ENCODE measurements around the gene MYMK. TPM values are rescaled to one million over a fixed set of nuclear protein-coding genes. Genes with fewer than 3 reads are reported as not detected.
A peak's percentile ranks its signal among the peaks of the same experiment; 100 is the strongest.

Gene MYMK
- total and polyA plus RNA-seq, 8 donors, result not detected

DNA sequence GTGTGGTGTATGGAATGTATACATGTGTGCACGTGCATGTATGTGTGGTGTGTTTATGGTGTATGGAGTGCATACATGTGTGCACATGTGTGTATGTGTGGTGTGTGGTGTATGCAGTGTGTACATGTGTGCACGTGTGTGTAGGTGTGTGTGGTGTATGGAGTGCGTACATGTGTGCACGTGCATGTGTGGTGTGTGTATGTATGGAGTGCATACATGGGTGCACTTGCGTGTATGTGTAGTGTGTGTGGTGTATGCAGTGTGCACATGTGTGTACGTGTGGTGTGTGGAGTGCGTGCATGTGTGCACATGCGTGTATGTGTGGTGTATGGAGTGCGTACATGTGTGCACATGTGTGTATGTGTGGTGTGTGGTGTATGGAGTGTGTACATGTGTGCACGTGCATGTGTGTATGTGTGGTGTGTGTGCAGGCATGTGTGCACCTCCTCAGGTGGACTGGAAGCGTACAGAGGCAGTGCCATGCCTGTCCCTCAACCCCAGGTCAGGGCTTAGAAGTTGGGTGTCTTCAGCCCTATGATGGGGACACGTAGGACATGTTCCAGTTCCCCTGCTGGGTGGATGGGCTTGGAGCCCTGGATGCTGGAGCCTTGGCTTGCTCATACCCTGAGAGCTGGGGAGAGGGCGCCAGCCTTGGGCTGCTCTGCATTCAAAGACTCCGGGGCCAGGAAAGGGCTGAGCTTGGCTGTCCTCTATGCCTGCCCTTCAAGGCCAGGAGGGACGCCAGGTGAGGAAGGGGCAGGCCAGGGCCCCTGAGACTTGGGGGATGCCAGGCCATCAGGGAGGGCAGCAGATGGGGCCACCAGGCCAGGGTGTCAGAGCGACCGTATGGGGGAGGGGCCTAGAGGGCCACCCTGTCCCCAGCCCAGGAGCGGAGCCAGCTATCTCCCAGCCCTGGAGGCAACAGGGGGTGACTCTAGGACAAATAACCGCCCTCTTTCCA lies 12.2 kb downstream of the MYMK start:
- no peak for DNase-seq
- 78 to 92% (median 85%) methylated on average over 15 to 19 of the region's 19 CpGs for WGBS, 5 donors
- H3K4me1 ChIP-seq, result peaks cover 13 to 32% (median 31%) of the 10 kb centered on the region in 4 donors
- no peaks in the 10 kb centered on the region for H3K9me3 ChIP-seq
- intact Hi-C loops (cut with DNase I; ENCODE audit: low total_unique reads), result no loop called here
- peaks cover 0 to 30% (median 0%) of the 10 kb centered on the region in 3 donors for H3K27me3 ChIP-seq
- TF ChIP-seq POLR2AphosphoS5 (IDR thresholded peaks at IDR 0.05) (no peak), EP300 (IDR thresholded peaks at IDR 0.05) (no peak), POLR2A (IDR thresholded peaks at IDR 0.05) (no peak), CTCF (IDR thresholded peaks at IDR 0.05) (no peak)
- H3K4me3 ChIP-seq, result no peak overlapping the region
- H3K27ac ChIP-seq, result no peak overlapping the region
- no peaks in the 10 kb centered on the region for H3K36me3 ChIP-seq

DNA sequence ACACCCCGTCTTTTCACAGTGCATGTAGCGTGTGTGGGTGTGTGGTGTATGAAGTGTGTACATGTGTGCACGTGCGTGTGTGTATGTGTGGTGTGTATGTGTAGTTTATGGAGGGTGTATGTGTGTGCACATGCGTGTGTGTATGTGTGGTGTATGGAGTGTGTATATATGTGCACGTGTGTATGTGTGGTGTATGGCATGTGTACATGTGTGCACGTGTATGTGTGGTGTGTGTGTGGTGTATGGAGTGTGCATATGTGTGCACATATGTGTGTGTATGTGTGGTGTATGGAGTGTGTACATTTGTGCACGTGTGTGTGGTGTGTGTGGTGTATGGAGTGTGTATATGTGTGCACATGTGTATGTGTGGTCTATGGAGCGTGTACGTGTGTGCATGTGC lies 13.2 kb downstream of the MYMK start:
- Histone ChIP-seq H3K4me1 (peaks cover 18 to 38% (median 36%) of the 10 kb centered on the region in 4 donors), H3K36me3 (no peaks in the 10 kb centered on the region), H3K4me3 (no peak overlapping the region), H3K27ac (no peak overlapping the region), H3K27me3 (peaks cover 0 to 40% (median 0%) of the 10 kb centered on the region in 3 donors), H3K9me3 (no peaks in the 10 kb centered on the region)
- no peak for DNase-seq
- intact Hi-C loops (cut with DNase I; ENCODE audit: low total_unique reads), result no loop called here
- TF ChIP-seq POLR2AphosphoS5 (IDR thresholded peaks at IDR 0.05), result no peak
- TF ChIP-seq CTCF (IDR thresholded peaks at IDR 0.05), result no peak
- no peak for TF ChIP-seq POLR2A (IDR thresholded peaks at IDR 0.05)
- TF ChIP-seq EP300 (IDR thresholded peaks at IDR 0.05), result no peak
- 79 to 89% (median 87%) methylated on average over 10 of the region's 10 CpGs for WGBS, 5 donors

DNA sequence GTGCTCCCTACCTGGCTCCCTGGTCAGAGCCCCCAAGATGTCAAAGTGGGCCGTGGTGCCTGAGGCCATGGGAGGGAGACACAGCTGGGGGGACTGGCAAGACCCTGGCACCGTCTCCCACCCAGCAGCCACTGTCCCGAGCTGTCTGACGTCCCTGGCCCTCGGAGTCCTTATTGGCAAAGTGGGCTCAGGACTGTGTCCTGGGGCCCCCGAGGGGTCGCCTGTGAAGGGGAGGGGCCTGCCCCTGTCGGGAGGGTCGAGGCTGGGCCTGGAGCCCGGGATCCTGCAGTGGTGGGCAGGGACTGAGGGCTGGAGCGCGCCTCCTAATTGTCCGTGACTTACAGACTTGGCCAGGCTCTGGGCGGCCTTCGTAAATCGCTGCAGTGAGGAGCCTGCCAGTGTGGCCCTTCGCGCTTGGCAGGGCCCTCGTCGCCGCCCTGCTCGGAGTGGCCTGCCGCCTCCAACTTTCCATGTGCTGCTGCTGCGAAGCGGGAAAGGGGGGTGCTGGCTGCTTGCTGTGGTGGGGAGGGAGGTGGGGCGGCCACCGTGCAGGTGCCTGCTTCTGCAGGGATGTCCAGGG lies 13.7 kb downstream of the MYMK start:
- DNase-seq, result no peak
- Histone ChIP-seq H3K4me3 (no peak overlapping the region), H3K27ac (no peak overlapping the region), H3K4me1 (peaks cover 22 to 44% (median 42%) of the 10 kb centered on the region in 4 donors), H3K27me3 (peaks cover 0 to 40% (median 0%) of the 10 kb centered on the region in 3 donors), H3K9me3 (no peaks in the 10 kb centered on the region), H3K36me3 (no peaks in the 10 kb centered on the region)
- intact Hi-C loops (cut with DNase I; ENCODE audit: low total_unique reads), result no loop called here
- TF ChIP-seq POLR2AphosphoS5 (IDR thresholded peaks at IDR 0.05) (no peak), EP300 (IDR thresholded peaks at IDR 0.05) (no peak), CTCF (IDR thresholded peaks at IDR 0.05) (no peak), POLR2A (IDR thresholded peaks at IDR 0.05) (no peak)
- 87 to 91% (median 89%) methylated on average over 24 to 27 of the region's 27 CpGs for WGBS, 5 donors

DNA sequence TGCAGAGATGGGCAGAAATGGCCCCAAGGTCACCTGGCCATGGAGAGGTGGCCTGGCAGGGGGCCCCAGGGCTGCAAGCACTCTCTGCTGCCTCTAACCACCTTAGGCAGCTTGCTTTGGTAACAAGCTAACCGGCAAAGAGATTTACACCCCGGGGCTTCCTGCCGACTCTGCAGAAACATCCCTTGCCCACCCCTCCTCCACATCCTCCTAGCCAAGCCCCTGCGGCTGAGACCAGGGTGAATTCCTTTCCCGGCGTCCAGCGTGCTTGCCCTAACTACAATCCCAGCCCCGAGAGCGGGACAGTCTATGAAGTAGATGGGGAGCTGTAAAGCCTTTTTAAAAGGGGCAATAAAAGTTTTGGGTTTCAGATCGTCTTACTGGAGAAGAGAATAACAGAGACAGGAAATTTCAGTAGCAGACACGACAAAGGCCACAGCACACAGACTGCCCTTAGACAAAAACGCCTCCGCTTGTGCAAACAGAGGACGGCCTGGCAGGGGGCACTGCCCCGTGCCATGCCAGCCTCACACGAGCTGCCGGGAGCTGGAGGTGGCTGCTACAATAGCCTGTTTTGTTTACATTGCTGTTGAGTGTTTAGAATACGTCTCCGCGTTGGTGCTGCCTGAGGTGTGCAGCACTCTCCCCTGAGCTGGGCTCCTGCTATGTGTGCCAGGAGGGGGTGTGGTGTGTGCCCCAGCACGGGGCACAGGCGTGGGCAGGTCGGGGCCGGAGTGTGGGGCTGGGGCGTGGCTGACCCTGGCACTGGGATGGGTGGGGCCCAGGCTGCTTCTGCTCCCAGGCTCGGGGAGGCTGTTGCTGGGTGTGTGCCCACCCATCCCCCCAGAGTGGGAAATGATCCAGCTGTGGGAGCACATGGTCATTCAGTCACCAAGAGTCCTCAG lies 15.3 kb downstream of the MYMK start:
- H3K4me1 ChIP-seq, result peaks cover 22 to 40% (median 40%) of the 10 kb centered on the region in 4 donors
- peak overlapping the region in 1 of 4 donors; percentile 15 for H3K4me3 ChIP-seq
- H3K36me3 ChIP-seq, result no peaks in the 10 kb centered on the region
- H3K27me3 ChIP-seq, result peaks cover 0 to 26% (median 0%) of the 10 kb centered on the region in 3 donors
- peak; percentile 65 to 68 for DNase-seq
- WGBS, 5 donors, result 2 to 7% (median 5%) methylated on average over 21 to 26 of the region's 26 CpGs
- intact Hi-C loops (cut with DNase I; ENCODE audit: low total_unique reads), result no loop called here
- TF ChIP-seq POLR2AphosphoS5 (IDR thresholded peaks at IDR 0.05) (no peak), EP300 (IDR thresholded peaks at IDR 0.05) (no peak), CTCF (IDR thresholded peaks at IDR 0.05) (no peak), POLR2A (IDR thresholded peaks at IDR 0.05) (no peak)
- H3K9me3 ChIP-seq, result no peaks in the 10 kb centered on the region
- peak overlapping the region in 2 of 5 donors; percentile 7 to 42 for H3K27ac ChIP-seq

Measured in stomach (tissue), 9 donors.